Kidney (tissue), 14 donors: ENCODE measurements around the gene ERI2. TPM values are rescaled to one million over a fixed set of nuclear protein-coding genes. Genes with fewer than 3 reads are reported as not detected.
"Not testable (repeated sequence)": the region's sequence is repeated elsewhere in the genome, so short reads cannot be mapped to it uniquely, and the experiment has no call there.

Source experiments
- DNase-seq, 5 donors: peaks; one replicate each; pipeline ENCODE4 v3.0.0-alpha.2; 2013 to 2020
- FAIRE-seq: peaks from 2 replicates; lab custom pipeline; 2012; peaks lifted over from hg19 to GRCh38; lab: Jason Lieb, UNC
- H3K27ac ChIP-seq, 2 donors: one replicate each; pipeline ENCODE4 v1.7.0; 2013; ENCODE audit warnings: low read depth in 2 of 2, low read length in 2 of 2, inconsistent platforms in 1 of 2
- H3K27me3 ChIP-seq: one replicate; pipeline ENCODE4 v1.7.1; 2013; ENCODE audit warnings: low read length, inconsistent platforms; ENCODE audit not compliant: control insufficient read depth, insufficient read depth
- H3K36me3 ChIP-seq, 3 donors: one replicate each; pipeline versions ENCODE4 v1.7.0 to v1.7.1; 2013; ENCODE audit warnings: low read length in 3 of 3, control low read depth in 1 of 3, inconsistent platforms in 1 of 3; ENCODE audit not compliant: insufficient read depth in 3 of 3, control insufficient read depth in 2 of 3
- H3K4me1 ChIP-seq, 3 donors: one replicate each; pipeline versions ENCODE4 v1.7.0 to v1.7.1; 2013; ENCODE audit warnings: low read length in 3 of 3, inconsistent platforms in 1 of 3, low read depth in 1 of 3; ENCODE audit not compliant: control insufficient read depth in 2 of 3, insufficient read depth in 2 of 3
- H3K4me3 ChIP-seq, 3 donors: one replicate each; pipeline versions ENCODE4 v1.7.0 to v1.8.1; 2013; ENCODE audit warnings: low read length in 3 of 3, control low read depth in 1 of 3, inconsistent platforms in 1 of 3
- H3K9ac ChIP-seq, 3 donors: one replicate each; pipeline versions ENCODE4 v1.7.0 to v1.7.1; 2013; ENCODE audit warnings: low read length in 3 of 3, control low read depth in 1 of 3, inconsistent platforms in 1 of 3
- H3K9me3 ChIP-seq, 3 donors: one replicate each; pipeline versions ENCODE4 v1.7.0 to v1.7.1; 2013; ENCODE audit warnings: low read length in 3 of 3, control low read depth in 1 of 3, inconsistent platforms in 1 of 3; ENCODE audit not compliant: control insufficient read depth in 2 of 3, insufficient read depth in 1 of 3
- intact Hi-C: fragments of 100-400 bp; cut with DNase I; formaldehyde crosslinking; loops from one replicate; pipeline ENCODE4 v1.11.1; 2022
- polyA plus RNA-seq: library from polyadenylated mRNA; stranded (reverse); fragments of 350-450 nt; fragmentation: Illumina TruSeq; extraction: RNeasy Lipid Tissue Mini Kit (QIAGEN cat#74804); gene quantifications from one replicate; pipeline ENCODE4 v1.2.3, GENCODE V29; 2014; ENCODE audit warnings: low read depth, low replicate concordance; ENCODE audit not compliant: insufficient read depth
- total RNA-seq: library from RNA; stranded (reverse); fragmentation: NEBNext Ultra II Directional; extraction: Animal tissue kit (Norgen Biotek cat#: 25700); gene quantifications from one replicate; pipeline ENCODE4 v1.2.1, GENCODE V29; 2021
- TF ChIP-seq, protein P1 (sequence below): IDR thresholded peaks from 3 replicates; pipeline ENCODE4 v1.5.1; 2012; ENCODE audit warnings: mild to moderate bottlenecking, moderate library complexity, borderline replicate concordance; ENCODE audit not compliant: insufficient read depth; ENCODE audit errors: extremely low read depth
- donor health status: control.
- donor health status: control.
- donor health status: control.
- donor health status: control.
- donor health status: control.
- donor health status: DM: yes; HTN: yes; CAD: no.
- donor health status: Normal renal cell carcinoma (clear cell type).

The ERI2 gene
- total and polyA plus RNA-seq, 2 donors from 2014 or later, result 7.1 to 14.3 TPM

DNA sequence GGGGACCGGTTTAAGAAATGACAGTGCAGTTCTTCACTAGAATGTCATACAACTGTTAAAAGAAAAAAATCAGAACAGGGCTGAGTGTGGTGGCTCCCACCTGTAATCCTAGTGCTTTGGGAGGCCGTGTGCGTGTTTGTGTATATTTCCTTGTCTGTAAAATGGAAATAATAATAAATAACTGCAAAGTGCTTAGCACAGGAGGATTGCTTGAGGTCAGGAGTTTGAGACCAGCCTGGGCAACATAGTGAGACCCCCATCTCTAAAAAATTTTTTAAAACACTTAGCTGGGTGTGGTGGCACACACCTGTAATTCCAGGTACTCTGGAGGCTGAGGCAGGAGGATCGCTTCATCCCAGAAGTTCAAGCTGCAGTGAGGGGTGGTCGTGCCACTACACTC, 40.0 kb downstream of the ERI2 start:
- FAIRE-seq, result no peak

DNA sequence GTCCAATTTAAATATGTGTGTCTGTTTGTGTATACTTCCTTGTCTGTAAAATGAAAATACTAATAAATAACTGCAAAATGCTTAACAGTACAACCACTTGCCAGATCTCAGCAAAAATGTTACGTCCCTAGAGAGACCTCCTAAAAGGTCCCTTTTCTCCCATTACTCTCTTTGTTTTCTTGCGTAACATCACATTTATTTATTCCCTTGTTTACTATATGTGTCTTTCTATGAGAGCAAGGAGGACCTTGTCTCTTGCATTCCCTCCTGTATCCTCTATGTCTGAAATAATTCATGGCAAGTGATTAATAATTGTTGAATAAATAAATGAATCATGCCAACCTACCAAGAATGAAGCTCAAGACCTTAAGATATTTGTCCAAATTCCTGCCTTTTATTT, 40.5 kb downstream of the ERI2 start:
- Histone ChIP-seq H3K27ac (no peak overlapping the region), H3K4me1 (peaks cover 0 to 19% (median 5%) of the 10 kb centered on the region in 3 donors), H3K9ac (no peak overlapping the region), H3K4me3 (peak overlapping the region in 2 of 3 donors; percentile 3 to 65), H3K36me3 (peaks cover 0 to 4% (median 0%) of the 10 kb centered on the region in 3 donors), H3K9me3 (no peaks in the 10 kb centered on the region), H3K27me3 (no peaks in the 10 kb centered on the region)
- DNase-seq (no peak), FAIRE-seq (no peak)
- intact Hi-C loops, result no loop called here
- TF ChIP-seq, protein P1, sequence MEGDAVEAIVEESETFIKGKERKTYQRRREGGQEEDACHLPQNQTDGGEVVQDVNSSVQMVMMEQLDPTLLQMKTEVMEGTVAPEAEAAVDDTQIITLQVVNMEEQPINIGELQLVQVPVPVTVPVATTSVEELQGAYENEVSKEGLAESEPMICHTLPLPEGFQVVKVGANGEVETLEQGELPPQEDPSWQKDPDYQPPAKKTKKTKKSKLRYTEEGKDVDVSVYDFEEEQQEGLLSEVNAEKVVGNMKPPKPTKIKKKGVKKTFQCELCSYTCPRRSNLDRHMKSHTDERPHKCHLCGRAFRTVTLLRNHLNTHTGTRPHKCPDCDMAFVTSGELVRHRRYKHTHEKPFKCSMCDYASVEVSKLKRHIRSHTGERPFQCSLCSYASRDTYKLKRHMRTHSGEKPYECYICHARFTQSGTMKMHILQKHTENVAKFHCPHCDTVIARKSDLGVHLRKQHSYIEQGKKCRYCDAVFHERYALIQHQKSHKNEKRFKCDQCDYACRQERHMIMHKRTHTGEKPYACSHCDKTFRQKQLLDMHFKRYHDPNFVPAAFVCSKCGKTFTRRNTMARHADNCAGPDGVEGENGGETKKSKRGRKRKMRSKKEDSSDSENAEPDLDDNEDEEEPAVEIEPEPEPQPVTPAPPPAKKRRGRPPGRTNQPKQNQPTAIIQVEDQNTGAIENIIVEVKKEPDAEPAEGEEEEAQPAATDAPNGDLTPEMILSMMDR, result no peak

More for the DNA sequence above, 40.0 kb downstream of the ERI2 start:
- Histone ChIP-seq H3K27ac (no peak overlapping the region), H3K4me1 (peaks cover 0 to 16% (median 5%) of the 10 kb centered on the region in 3 donors), H3K4me3 (no peak overlapping the region), H3K36me3 (peaks cover 0 to 4% (median 0%) of the 10 kb centered on the region in 3 donors), H3K9ac (no peak overlapping the region), H3K27me3 (no peaks in the 10 kb centered on the region), H3K9me3 (no peaks in the 10 kb centered on the region)
- TF ChIP-seq, protein P1, result no peak
- no peak for DNase-seq
- intact Hi-C loops, result no loop called here

DNA sequence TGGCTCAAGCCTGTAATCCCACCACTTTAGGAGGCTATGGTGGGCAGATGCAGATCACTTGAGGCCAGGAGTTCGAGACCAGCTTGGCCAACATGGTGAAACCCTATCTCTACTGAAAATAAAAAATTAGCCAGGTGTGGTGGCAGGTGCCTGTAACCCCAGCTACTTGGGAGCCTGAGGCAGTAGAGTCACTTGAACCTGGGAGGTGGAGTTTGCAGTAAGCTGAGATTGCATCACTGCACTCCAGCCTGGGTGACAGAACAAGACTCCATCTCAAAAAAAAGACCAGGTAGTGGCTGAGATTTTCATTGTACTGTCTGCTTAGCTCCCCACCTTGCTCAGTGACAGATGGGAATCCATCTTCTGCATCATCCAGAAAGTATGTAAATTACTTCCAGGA, 41.8 kb downstream of the ERI2 start:
- H3K27me3 ChIP-seq, DNase-seq, intact Hi-C loops, H3K36me3 ChIP-seq, FAIRE-seq, H3K9me3 ChIP-seq: not testable (repeated sequence)
- Histone ChIP-seq H3K4me3 (peak overlapping the region; percentile 35 to 65 (median 42)), H3K4me1 (peaks cover 3 to 31% (median 5%) of the 10 kb centered on the region in 3 donors), H3K27ac (peak overlapping the region in 1 of 2 donors; percentile 76), H3K9ac (peak overlapping the region in 1 of 3 donors; percentile 55)

DNA sequence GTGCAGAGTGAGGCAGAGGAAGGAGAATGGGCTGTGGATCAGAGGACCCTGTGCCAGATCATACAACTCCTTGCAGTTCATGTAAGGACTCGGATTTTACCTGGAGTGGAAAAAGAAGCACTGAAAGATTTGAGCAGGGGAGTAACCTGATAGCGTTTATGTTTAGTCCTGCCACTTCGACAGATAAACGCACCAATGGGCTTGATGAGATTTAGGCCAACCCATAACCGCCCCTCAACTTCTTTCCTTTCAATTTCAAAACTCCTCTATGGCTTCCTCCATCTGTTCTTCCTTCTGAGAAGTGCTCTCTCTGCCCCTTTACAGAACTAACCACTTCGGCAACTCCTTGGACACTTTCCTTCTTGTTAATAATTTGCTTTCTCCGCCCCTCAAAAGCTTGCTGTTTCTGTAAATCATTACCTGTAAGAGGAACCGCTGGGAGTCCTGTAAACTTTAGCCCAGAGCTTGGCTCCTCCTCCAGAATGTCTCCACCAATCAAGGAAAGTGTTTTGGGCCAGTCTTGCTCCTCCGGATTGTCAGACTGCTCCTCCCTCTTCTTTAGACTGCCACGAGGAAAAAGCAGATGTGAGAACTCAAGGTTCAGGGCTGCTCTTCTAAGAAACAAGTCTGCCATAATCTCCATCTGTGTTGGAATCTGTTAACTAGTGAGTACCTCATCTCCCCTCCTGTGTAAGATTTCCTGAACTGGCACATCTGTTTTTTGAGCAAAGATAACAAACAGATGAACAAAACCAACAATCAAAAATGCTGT, 42.6 kb downstream of the ERI2 start, which contains the start of gene ACSM3:
TSS of gene ACSM3 (plus strand) at position 554 of the 772 bp plus-strand sequence. CDS start 6,021 bp downstream, outside the sequence.
- Histone ChIP-seq H3K4me3 (peak within 1 kb of the TSS; percentile 54 to 68 (median 65)), H3K27ac (peak within 1 kb of the TSS; percentile 88 to 92), H3K9me3 (no peaks in the 10 kb centered on the region), H3K4me1 (peaks cover 3 to 31% (median 5%) of the 10 kb centered on the region in 3 donors), H3K36me3 (no peaks in the 10 kb centered on the region), H3K9ac (peak within 1 kb of the TSS; percentile 10 to 63 (median 52)), H3K27me3 (no peaks in the 10 kb centered on the region)
- peak; percentile 47 to 98 (median 88) for DNase-seq
- FAIRE-seq, result peak; percentile 99
- intact Hi-C loops, result no loop called here
- TF ChIP-seq, protein P1, result no peak
